GM13977 (cell line): ENCODE data around the gene MTCL1.

Source experiments
- DNase-seq: peaks from one replicate; pipeline ENCODE4 v3.0.0; 2012; ENCODE audit warnings: low spot score
- in situ Hi-C: fragments of 300-500 bp; cut with MboI; formaldehyde crosslinking; loops from one replicate; pipeline ENCODE4 v1.12.0; 2022; ENCODE audit warnings: low sequenced_read_pairs, low pct_unique_long_range_greater_than_20kb, mixed read lengths, inconsistent platforms; ENCODE audit not compliant: unreplicated experiment
- TF ChIP-seq, protein P1 (sequence below): IDR thresholded peaks from 2 replicates; pipeline ENCODE4 v1.5.1; 2012; ENCODE audit warnings: mild to moderate bottlenecking, control low read depth; ENCODE audit not compliant: insufficient read depth; ENCODE audit errors: extremely low read depth, missing control alignments

MTCL1 gene

GRCh38 chr18:8705238-8705960, at the start of gene MTCL1:
MTCL1 (plus strand) TSS chr18:8705556; CDS start chr18:8705661, 105 bp downstream.
- peak; percentile 81 for DNase-seq
- TF ChIP-seq, protein P1, sequence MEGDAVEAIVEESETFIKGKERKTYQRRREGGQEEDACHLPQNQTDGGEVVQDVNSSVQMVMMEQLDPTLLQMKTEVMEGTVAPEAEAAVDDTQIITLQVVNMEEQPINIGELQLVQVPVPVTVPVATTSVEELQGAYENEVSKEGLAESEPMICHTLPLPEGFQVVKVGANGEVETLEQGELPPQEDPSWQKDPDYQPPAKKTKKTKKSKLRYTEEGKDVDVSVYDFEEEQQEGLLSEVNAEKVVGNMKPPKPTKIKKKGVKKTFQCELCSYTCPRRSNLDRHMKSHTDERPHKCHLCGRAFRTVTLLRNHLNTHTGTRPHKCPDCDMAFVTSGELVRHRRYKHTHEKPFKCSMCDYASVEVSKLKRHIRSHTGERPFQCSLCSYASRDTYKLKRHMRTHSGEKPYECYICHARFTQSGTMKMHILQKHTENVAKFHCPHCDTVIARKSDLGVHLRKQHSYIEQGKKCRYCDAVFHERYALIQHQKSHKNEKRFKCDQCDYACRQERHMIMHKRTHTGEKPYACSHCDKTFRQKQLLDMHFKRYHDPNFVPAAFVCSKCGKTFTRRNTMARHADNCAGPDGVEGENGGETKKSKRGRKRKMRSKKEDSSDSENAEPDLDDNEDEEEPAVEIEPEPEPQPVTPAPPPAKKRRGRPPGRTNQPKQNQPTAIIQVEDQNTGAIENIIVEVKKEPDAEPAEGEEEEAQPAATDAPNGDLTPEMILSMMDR: no peak
- in situ Hi-C loops: no loop called here

- no peak for DNase-seq
Measured at GRCh38 chr18:8656232-8656631, 49.1 kb upstream of the MTCL1 start.

GRCh38 chr18:8657050-8657820, 48.1 kb upstream of the MTCL1 start:
- in situ Hi-C loops: loop anchor here (25.0 kb wide), 2 partner anchors 330 to 855 kb away; no protein-coding TSS in a partner anchor
- DNase-seq: no peak
- TF ChIP-seq, protein P1: no peak

More at GRCh38 chr18:8656232-8656631, 49.1 kb upstream of the MTCL1 start:
- TF ChIP-seq, protein P1: no peak
- in situ Hi-C loops: loop anchor here (25.0 kb wide), 2 partner anchors 331 to 856 kb away; no protein-coding TSS in a partner anchor

- TF ChIP-seq, protein P1: no peak
- DNase-seq: no peak
- in situ Hi-C loops: loop anchor here (25.0 kb wide), 2 partner anchors 329 to 854 kb away; no protein-coding TSS in a partner anchor
Measured at GRCh38 chr18:8657873-8658470, 47.4 kb upstream of the MTCL1 start.

DNA sequence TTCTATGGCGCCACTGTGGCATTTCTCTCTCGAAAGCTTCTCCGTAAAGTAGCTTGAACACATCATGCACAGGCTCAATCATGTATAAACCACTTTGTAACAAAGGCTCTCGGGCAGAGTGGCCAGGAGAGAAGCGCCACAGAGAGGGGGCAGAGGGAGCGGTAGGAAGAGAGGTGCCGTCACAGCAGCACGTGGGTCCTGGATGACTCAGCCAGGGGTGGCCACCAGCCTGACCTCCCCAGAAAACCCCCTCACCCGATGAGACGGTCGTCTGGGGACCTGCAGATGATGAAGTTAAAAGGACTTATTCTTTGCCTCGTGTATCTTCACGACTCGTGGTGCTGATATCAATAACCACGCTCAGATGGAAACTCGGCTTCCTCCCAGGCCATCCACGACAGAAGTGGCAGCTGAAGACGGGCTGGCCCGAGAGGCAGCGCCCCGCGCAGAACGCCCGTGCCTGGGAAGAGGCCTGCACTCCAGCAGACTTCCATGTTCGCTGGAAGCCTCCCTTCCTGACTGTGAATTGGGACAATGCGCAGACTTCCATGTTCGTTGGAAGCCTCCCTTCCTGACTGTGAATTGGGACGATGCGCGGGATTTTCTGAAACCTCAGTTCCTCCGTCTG, 46.4 kb upstream of the MTCL1 start:
- no peak for DNase-seq
- TF ChIP-seq, protein P1: no peak
- in situ Hi-C loops: loop anchor here (25.0 kb wide), 2 partner anchors 328 to 853 kb away; no protein-coding TSS in a partner anchor

DNA sequence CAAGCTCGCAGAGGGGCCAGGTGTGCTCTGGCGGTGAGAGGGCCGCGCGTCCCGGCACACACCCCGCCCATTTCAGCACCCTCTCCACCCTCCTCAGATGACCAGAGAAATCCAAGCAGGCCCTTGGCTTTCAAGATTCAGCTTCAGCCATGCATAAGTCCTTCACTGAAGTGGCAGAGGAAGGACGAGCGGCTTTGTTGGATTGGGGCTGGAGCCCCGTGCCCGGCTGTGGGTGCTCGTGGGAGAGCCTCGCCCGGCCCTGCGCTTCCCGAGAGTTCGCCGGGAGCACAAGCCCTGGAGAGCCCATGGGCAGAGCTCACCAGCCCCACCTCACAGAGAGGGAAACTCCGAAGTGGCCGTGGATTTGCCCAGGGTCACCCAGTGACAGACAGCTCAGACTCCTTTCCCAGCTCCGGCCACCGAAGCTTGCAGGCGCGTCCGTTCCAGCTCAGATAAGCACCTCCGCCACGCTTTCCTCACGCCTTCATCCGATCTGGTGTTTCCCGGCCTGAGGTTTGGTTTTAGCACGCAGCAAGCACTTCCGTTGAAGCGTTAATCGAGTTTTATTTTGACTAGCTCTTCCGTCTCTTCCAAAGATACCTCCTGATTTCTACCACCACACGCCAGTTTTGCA, 45.6 kb upstream of the MTCL1 start:
- no peak for DNase-seq
- TF ChIP-seq, protein P1: no peak
- in situ Hi-C loops: loop anchor here (25.0 kb wide), 2 partner anchors 328 to 853 kb away; no protein-coding TSS in a partner anchor
